H1 (cell line): ENCODE data around the gene TSHR. TPM values are rescaled to one million over a fixed set of nuclear protein-coding genes. Genes with fewer than 3 reads are reported as not detected.

Source experiments
- CTCF ChIA-PET: fragments of 300-600 bp; sonication (Branson Sonifier 250); formaldehyde crosslinking; loops from one replicate; lab custom pipeline; 2021; ENCODE audit not compliant: partially characterized antibody; lab: Charles Lee
- POLR2A ChIA-PET: fragments of 300-600 bp; sonication (Branson Sonifier 250); formaldehyde crosslinking; loops from one replicate; lab custom pipeline; 2021; ENCODE audit warnings: inconsistent platforms; ENCODE audit not compliant: partially characterized antibody; lab: Charles Lee
- DNase-seq, 2 experiments: peaks; one replicate each; pipeline versions ENCODE4 v3.0.0 to v3.0.0-alpha.2; 2010 to 2022; ENCODE audit warnings: low spot score in 2 of 2, low read depth in 1 of 2, mixed read lengths in 1 of 2
- FAIRE-seq: peaks from 2 replicates; lab custom pipeline; 2011; peaks lifted over from hg19 to GRCh38; lab: Jason Lieb, UNC
- H2AFZ ChIP-seq: 2 replicates; pipeline ENCODE4 v1.8.1; 2012; ENCODE audit warnings: low read length, inconsistent platforms
- H2AK5ac ChIP-seq: 2 replicates; pipeline ENCODE4 v1.6.1; 2013; ENCODE audit warnings: low read depth, low read length
- H2BK120ac ChIP-seq: replicated peaks from 2 replicates; pipeline ENCODE3; 2013; ENCODE audit warnings: low read depth, low read length, inconsistent platforms
- H2BK12ac ChIP-seq: 2 replicates; pipeline ENCODE4 v1.6.1; 2013; ENCODE audit warnings: low read depth, low read length
- H2BK15ac ChIP-seq: 2 replicates; pipeline ENCODE4 v1.6.1; 2013; ENCODE audit warnings: low read length
- H2BK20ac ChIP-seq: 2 replicates; pipeline ENCODE4 v1.6.1; 2013; ENCODE audit warnings: low read length
- H2BK5ac ChIP-seq: 2 replicates; pipeline ENCODE4 v1.6.1; 2013; ENCODE audit warnings: low read depth, low read length
- H3K14ac ChIP-seq: 2 replicates; pipeline ENCODE4 v1.6.1; 2013; ENCODE audit warnings: inconsistent platforms; ENCODE audit not compliant: insufficient read length
- H3K18ac ChIP-seq: 2 replicates; pipeline ENCODE4 v1.6.1; 2013; ENCODE audit warnings: low read length; ENCODE audit errors: extremely low read depth
- H3K23ac ChIP-seq: 2 replicates; pipeline ENCODE4 v1.6.1; 2013; ENCODE audit warnings: inconsistent platforms; ENCODE audit not compliant: insufficient read length
- H3K23me2 ChIP-seq: 2 replicates; pipeline ENCODE4 v1.6.1; 2013; ENCODE audit warnings: low read depth, low read length
- H3K27ac ChIP-seq: 2 replicates; pipeline ENCODE4 v1.6.1; 2011; ENCODE audit warnings: low read depth, low read length, inconsistent platforms
- H3K27me3 ChIP-seq, 4 experiments: replicated peaks in 1 of 4; 1 replicate in 1 of 4; 2 replicates in 3 of 4; pipeline versions ENCODE4 v1.6.1 to v1.8.1; 2011 to 2013; ENCODE audit warnings: low read length in 3 of 4, mild to moderate bottlenecking in 3 of 4, inconsistent platforms in 2 of 4, mixed read lengths in 2 of 4, moderate library complexity in 1 of 4; ENCODE audit not compliant: control insufficient read depth in 3 of 4, insufficient read depth in 3 of 4; ENCODE audit errors: extremely low read depth in 1 of 4
- H3K36me3 ChIP-seq, 4 experiments: 2 replicates each; pipeline versions ENCODE4 v1.6.1 to v1.8.1; 2011 to 2013; ENCODE audit warnings: mild to moderate bottlenecking in 4 of 4, low read length in 3 of 4, moderate library complexity in 2 of 4, control low read depth in 1 of 4, inconsistent platforms in 1 of 4; ENCODE audit not compliant: insufficient read depth in 4 of 4, control insufficient read depth in 2 of 4
- H3K4ac ChIP-seq: replicated peaks from 2 replicates; pipeline ENCODE3; 2013; ENCODE audit warnings: low read length, low read depth, mixed read lengths, inconsistent platforms; ENCODE audit not compliant: insufficient read length
- H3K4me1 ChIP-seq, 4 experiments: replicated peaks in 1 of 4; 1 replicate in 1 of 4; 2 replicates in 3 of 4; pipeline versions ENCODE4 v1.6.1 to v1.8.1; 2011 to 2013; ENCODE audit warnings: low read length in 3 of 4, inconsistent platforms in 2 of 4, mixed read lengths in 1 of 4; ENCODE audit not compliant: insufficient read depth in 4 of 4, control insufficient read depth in 3 of 4
- H3K4me2 ChIP-seq, 2 experiments: 2 replicates each; pipeline versions ENCODE4 v1.6.1 to v1.8.1; 2011 to 2013; ENCODE audit warnings: low read depth in 2 of 2, low read length in 2 of 2, control low read depth in 1 of 2, inconsistent platforms in 1 of 2, mild to moderate bottlenecking in 1 of 2; ENCODE audit not compliant: insufficient read depth in 1 of 2
- H3K4me3 ChIP-seq, 4 experiments: fragments of 200-600, 300-600 bp in 1 of 4; sonication (generic), shearing (Covaris generic), sonication (Bioruptor Twin) in 1 of 4; 2 replicates each; pipeline versions ENCODE4 v1.5.1 to v1.8.1; 2011 to 2016; ENCODE audit warnings: low read length in 4 of 4, low read depth in 3 of 4, control low read depth in 2 of 4, inconsistent platforms in 2 of 4, mild to moderate bottlenecking in 2 of 4, mixed read lengths in 1 of 4, moderate library complexity in 1 of 4; ENCODE audit not compliant: insufficient read depth in 2 of 4; ENCODE audit errors: extremely low read depth in 1 of 4
- H3K56ac ChIP-seq: replicated peaks from 2 replicates; pipeline ENCODE3; 2013; ENCODE audit warnings: low read depth, mild to moderate bottlenecking, mixed read lengths, low read length, inconsistent platforms; ENCODE audit not compliant: insufficient read length
- H3K79me1 ChIP-seq: 2 replicates; pipeline ENCODE4 v1.6.1; 2013; ENCODE audit warnings: low read depth, low read length, control low read depth
- H3K79me2 ChIP-seq, 2 experiments: 2 replicates each; pipeline versions ENCODE4 v1.6.1 to v1.8.1; 2012 to 2013; ENCODE audit warnings: low read length in 2 of 2, mild to moderate bottlenecking in 2 of 2, inconsistent platforms in 1 of 2; ENCODE audit not compliant: insufficient read depth in 2 of 2, control insufficient read depth in 1 of 2
- H3K9ac ChIP-seq, 4 experiments: replicated peaks in 1 of 4; 1 replicate in 1 of 4; 2 replicates in 3 of 4; pipeline versions ENCODE4 v1.6.1 to v1.8.1; 2011 to 2013; ENCODE audit warnings: low read depth in 3 of 4, low read length in 3 of 4, control low read depth in 2 of 4, mild to moderate bottlenecking in 2 of 4, moderate library complexity in 2 of 4, inconsistent platforms in 1 of 4; ENCODE audit errors: extremely low read depth in 1 of 4
- H3K9me3 ChIP-seq, 2 experiments: 2 replicates each; pipeline versions ENCODE4 v1.6.1 to v1.8.1; 2012 to 2013; ENCODE audit warnings: mild to moderate bottlenecking in 2 of 2, moderate library complexity in 2 of 2, control low read depth in 1 of 2, inconsistent platforms in 1 of 2, low read depth in 1 of 2, low read length in 1 of 2, mixed read lengths in 1 of 2; ENCODE audit not compliant: insufficient read depth in 2 of 2
- H4K20me1 ChIP-seq, 2 experiments: replicated peaks in 1 of 2; 2 replicates each; pipeline versions ENCODE3 to v1.8.1; 2011 to 2013; ENCODE audit warnings: inconsistent platforms in 2 of 2, low read length in 2 of 2, mild to moderate bottlenecking in 1 of 2; ENCODE audit not compliant: insufficient read depth in 2 of 2, control insufficient read depth in 1 of 2
- H4K5ac ChIP-seq: 2 replicates; pipeline ENCODE4 v1.6.1; 2013; ENCODE audit warnings: low read length, low read depth, mixed read lengths, inconsistent platforms; ENCODE audit not compliant: insufficient read length
- H4K8ac ChIP-seq: 2 replicates; pipeline ENCODE4 v1.8.0; 2013; ENCODE audit warnings: mild to moderate bottlenecking, moderate library complexity, low read length, inconsistent platforms; ENCODE audit not compliant: insufficient read depth; ENCODE audit errors: extremely low read depth
- H4K91ac ChIP-seq: replicated peaks from 2 replicates; pipeline ENCODE3; 2013; ENCODE audit warnings: low read length, mixed read lengths, inconsistent platforms; ENCODE audit not compliant: insufficient read length
- BRCA1 ChIP-seq: IDR thresholded peaks from 2 replicates; pipeline ENCODE4 v1.6.1; 2012; ENCODE audit warnings: low read depth, low read length, improper control_type of control experiment
- CTCF ChIP-seq, 3 experiments: IDR thresholded peaks; 1 replicate in 2 of 3; 2 replicates in 1 of 3; pipeline versions ENCODE4 v1.5.1 to v1.6.1; 2011; ENCODE audit warnings: low read length in 3 of 3, mild to moderate bottlenecking in 3 of 3, inconsistent platforms in 2 of 3, low read depth in 1 of 3, moderate library complexity in 1 of 3; ENCODE audit not compliant: insufficient read depth in 1 of 3; ENCODE audit errors: control extremely low read depth in 1 of 3
- FOSL1 ChIP-seq: IDR thresholded peaks from 2 replicates; pipeline ENCODE4 v1.6.1; 2011; ENCODE audit warnings: mild to moderate bottlenecking, low read depth, low read length, moderate library complexity; ENCODE audit not compliant: insufficient read depth
- GTF2F1 ChIP-seq: IDR thresholded peaks from 2 replicates; pipeline ENCODE4 v1.6.1; 2012; ENCODE audit warnings: low read depth, low read length, improper control_type of control experiment, borderline replicate concordance
- JUN ChIP-seq: IDR thresholded peaks from 2 replicates; pipeline ENCODE4 v1.6.1; 2011; ENCODE audit warnings: low read depth, mild to moderate bottlenecking, improper control_type of control experiment, low read length
- NRF1 ChIP-seq: IDR thresholded peaks from 2 replicates; pipeline ENCODE4 v1.6.1; 2011; ENCODE audit warnings: mild to moderate bottlenecking, low read depth, low read length, improper control_type of control experiment
- RNF2 ChIP-seq: fragments of 200-900, 300-1000 bp; sonication (generic); IDR thresholded peaks from 2 replicates; pipeline ENCODE4 v1.7.1; 2016; ENCODE audit warnings: borderline replicate concordance, low read depth, mild to moderate bottlenecking, antibody characterized with exemption, low read length; ENCODE audit not compliant: poor library complexity, severe bottlenecking; ENCODE audit errors: missing control alignments
- SAP30 ChIP-seq: fragments of 300-600 bp; sonication (generic); IDR thresholded peaks from 2 replicates; pipeline ENCODE4 v1.7.1; 2012; ENCODE audit warnings: low read length, moderate library complexity, mild to moderate bottlenecking, inconsistent platforms; ENCODE audit not compliant: insufficient read depth, insufficient replicate concordance
- TAF1 ChIP-seq: IDR thresholded peaks from 2 replicates; pipeline ENCODE4 v1.6.1; 2011; ENCODE audit warnings: mild to moderate bottlenecking, low read depth, low read length
- TAF7 ChIP-seq: optimal IDR thresholded peaks from 2 replicates; pipeline ENCODE3; 2011; ENCODE audit warnings: low read depth, mild to moderate bottlenecking, inconsistent platforms, low read length, moderate library complexity, borderline replicate concordance
- TEAD4 ChIP-seq: IDR thresholded peaks from 2 replicates; pipeline ENCODE4 v1.6.1; 2012; ENCODE audit warnings: low read depth, low read length, inconsistent platforms, mixed read lengths
- WGBS, 2 experiments: shearing (Covaris generic) in 1 of 2; methylation state at CpG; one replicate each; pipeline versions ENCODE4 v1.1.6 to v1.1.7; 2013 to 2015; ENCODE audit warnings: low lambda C conversion rate in 2 of 2, mixed read lengths in 2 of 2, inconsistent platforms in 1 of 2, low coverage in 1 of 2, missing lambda C conversion rate in 1 of 2; ENCODE audit not compliant: insufficient replicate concordance in 2 of 2, insufficient coverage in 1 of 2, insufficient read length in 1 of 2; ENCODE audit errors: extremely low coverage in 1 of 2, missing lambda C conversion rate in 1 of 2; 5-methylcytosine and 5-hydroxymethylcytosine counted together
- polyA plus RNA-seq, 7 experiments: library from polyadenylated mRNA; depleted of rRNA in 3 of 7; stranded (reverse) in 5 of 7; unstranded in 2 of 7; fragments of >200 nt in 5 of 7; fragments of 200-250 nt in 2 of 7; gene quantifications; 1 replicate in 5 of 7; 2 replicates in 1 of 7; 4 replicates in 1 of 7; pipeline versions ENCODE4 v1.2.1 to v1.2.3, GENCODE V29; 2011 to 2013; ENCODE audit warnings: missing spikeins in 2 of 7, mixed read lengths in 2 of 7
- total RNA-seq: library from RNA; stranded (reverse); fragmentation: NEBNext Ultra II Directional; extraction: Animal tissue kit (Norgen Biotek cat#: 25700); gene quantifications from 2 replicates; pipeline ENCODE4 v1.2.1, GENCODE V29; 2021

The TSHR gene
- total and polyA plus RNA-seq, 2 of the 8 experiments (the other 6 are each of a cell fraction or from before 2014, with no cell fraction given) = 0.27 TPM; not detected in 1

GRCh38 chr14:81095539-81095938 lies 140.1 kb downstream of the TSHR start:
- Histone ChIP-seq H3K4ac (no peak overlapping the region), H4K8ac (no peak overlapping the region), H2BK15ac (no peak overlapping the region), H3K9ac (no peak overlapping the region), H2BK120ac (no peak overlapping the region), H3K23me2 (no peaks in the 10 kb centered on the region; the same call in 1 of the 2 replicates), H2AFZ (no peak overlapping the region), H4K5ac (no peak overlapping the region), H3K79me1 (no peaks in the 10 kb centered on the region), H3K9me3 (no peaks in the 10 kb centered on the region), H3K4me2 (no peak overlapping the region), H4K20me1 (no peaks in the 10 kb centered on the region), H3K18ac (no peak overlapping the region), H4K91ac (no peak overlapping the region), H2BK5ac (no peak overlapping the region), H3K4me3 (no peak overlapping the region), H3K27ac (no peak overlapping the region), H3K27me3 (no peaks in the 10 kb centered on the region), H2BK20ac (no peak overlapping the region), H2AK5ac (no peak overlapping the region), H3K36me3 (no peaks in the 10 kb centered on the region), H3K4me1 (no peaks in the 10 kb centered on the region), H3K23ac (no peak overlapping the region), H3K79me2 (no peaks in the 10 kb centered on the region), H3K14ac (no peak overlapping the region), H2BK12ac (no peak overlapping the region), H3K56ac (no peak overlapping the region)
- DNase-seq = no peak
- FAIRE-seq = no peak
- CTCF ChIA-PET = interaction anchor here (0.7 kb wide), 1 partner anchor 559 kb away, joined by 3 read pairs; no protein-coding TSS in a partner anchor
- POLR2A ChIA-PET = no interaction called here
- 86% methylated on average over 2 of the region's 2 CpGs; no CpG with 5 or more reads in 1 of the 2 experiments for WGBS, 2 experiments
- TF ChIP-seq TEAD4 = no peak
- TF ChIP-seq JUN = no peak
- no peak for TF ChIP-seq CTCF (IDR thresholded peaks at IDR 0.05; ENCODE audit: control extremely low read depth in 1 of 3, insufficient read depth in 1 of 3, low read depth in 1 of 3, low read length in 3 of 3)
- TF ChIP-seq TAF1 = no peak
- TF ChIP-seq NRF1 = no peak
- TF ChIP-seq FOSL1 = no peak
- TF ChIP-seq GTF2F1 = no peak
- no peak for TF ChIP-seq SAP30
- TF ChIP-seq RNF2 = no peak
- TF ChIP-seq BRCA1 = no peak
- TF ChIP-seq TAF7 = no peak
